G401 (cell line): ENCODE results near the gene CYP46A1. TPM values are rescaled to one million over a fixed set of nuclear protein-coding genes. Genes with fewer than 3 reads are reported as not detected.

Experiments
- DNase-seq: peaks from one replicate; pipeline ENCODE4 v3.0.0-alpha.2; 2015; ENCODE audit warnings: low spot score
- in situ Hi-C: cut with HindIII; loops from 2 replicates; pipeline ENCODE4 v1.10.0; 2016; ENCODE audit warnings: low sequenced_read_pairs, mixed read lengths
- total RNA-seq: library from RNA; depleted of rRNA; stranded (reverse); fragments of >200 nt; shearing (Covaris generic); gene quantifications from 2 replicates; pipeline ENCODE4 v1.2.3, GENCODE V29; 2014

Gene CYP46A1
- total RNA-seq, 1 experiment from 2014 or later = 3.0 TPM

- in situ Hi-C loops = no loop called here
Observed at GRCh38 chr14:99670361-99671234, 13.5 kb upstream of the CYP46A1 start.

GRCh38 chr14:99671235-99672224 is 12.6 kb upstream of the CYP46A1 start:
- in situ Hi-C loops = no loop called here
- no peak for DNase-seq

More at GRCh38 chr14:99670361-99671234, 13.5 kb upstream of the CYP46A1 start:
- no peak for DNase-seq

GRCh38 chr14:99672506-99673304 is 11.4 kb upstream of the CYP46A1 start:
- no peak for DNase-seq
- in situ Hi-C loops = no loop called here

GRCh38 chr14:99673305-99674063 is 10.6 kb upstream of the CYP46A1 start:
- no peak for DNase-seq
- in situ Hi-C loops = no loop called here

- DNase-seq = no peak
- in situ Hi-C loops = no loop called here
Observed at GRCh38 chr14:99674064-99674650, 9.9 kb upstream of the CYP46A1 start.

GRCh38 chr14:99674776-99675381 is 9.2 kb upstream of the CYP46A1 start:
- no peak for DNase-seq
- in situ Hi-C loops = no loop called here

GRCh38 chr14:99675382-99675835 is 8.7 kb upstream of the CYP46A1 start:
- in situ Hi-C loops = no loop called here
- no peak for DNase-seq

- in situ Hi-C loops = no loop called here
Observed at GRCh38 chr14:99675951-99676350, 8.1 kb upstream of the CYP46A1 start.

GRCh38 chr14:99676657-99677056 is 7.4 kb upstream of the CYP46A1 start:
- in situ Hi-C loops = no loop called here
- DNase-seq = no peak

More at GRCh38 chr14:99675951-99676350, 8.1 kb upstream of the CYP46A1 start:
- no peak for DNase-seq

- no peak for DNase-seq
- in situ Hi-C loops = no loop called here
Observed at GRCh38 chr14:99677231-99678140, 6.6 kb upstream of the CYP46A1 start.

GRCh38 chr14:99678198-99678597 is 5.9 kb upstream of the CYP46A1 start:
- no peak for DNase-seq

GRCh38 chr14:99679111-99679510 is 5.0 kb upstream of the CYP46A1 start:
- in situ Hi-C loops = no loop called here
- DNase-seq = no peak

More at GRCh38 chr14:99678198-99678597, 5.9 kb upstream of the CYP46A1 start:
- in situ Hi-C loops = no loop called here

- in situ Hi-C loops = no loop called here
- DNase-seq = no peak
Observed at GRCh38 chr14:99679543-99679942, 4.6 kb upstream of the CYP46A1 start.

GRCh38 chr14:99679996-99680395 is 4.1 kb upstream of the CYP46A1 start:
- no peak for DNase-seq
- in situ Hi-C loops = no loop called here

- DNase-seq = no peak
- in situ Hi-C loops = no loop called here
Observed at GRCh38 chr14:99681101-99681831, 2.8 kb upstream of the CYP46A1 start.

- in situ Hi-C loops = no loop called here
- no peak for DNase-seq
Observed at GRCh38 chr14:99681832-99682148, 2.3 kb upstream of the CYP46A1 start.
